NCI-H446 (cell line): ENCODE results near the gene CHST9.
"Not testable (repeated sequence)": the region's sequence is repeated elsewhere in the genome, so short reads cannot be mapped to it uniquely, and the experiment has no call there.

Experiments used
- DNase-seq, 2 experiments: peaks; one replicate each; lab custom pipeline; 2025; lab: John Stamatoyannopoulos, UW

Gene CHST9

GRCh38 chr18:26928670-26929313 lies 256.3 kb downstream of the CHST9 start:
- no peak for DNase-seq

- not testable (repeated sequence) for DNase-seq
Observed at GRCh38 chr18:26927822-26928221, 257.3 kb downstream of the CHST9 start.

GRCh38 chr18:26926066-26926675 lies 258.9 kb downstream of the CHST9 start:
- no peak for DNase-seq

GRCh38 chr18:26925313-26925712 lies 259.8 kb downstream of the CHST9 start:
- no peak for DNase-seq

GRCh38 chr18:26922313-26922712 lies 262.8 kb downstream of the CHST9 start:
- DNase-seq: no peak

DNA sequence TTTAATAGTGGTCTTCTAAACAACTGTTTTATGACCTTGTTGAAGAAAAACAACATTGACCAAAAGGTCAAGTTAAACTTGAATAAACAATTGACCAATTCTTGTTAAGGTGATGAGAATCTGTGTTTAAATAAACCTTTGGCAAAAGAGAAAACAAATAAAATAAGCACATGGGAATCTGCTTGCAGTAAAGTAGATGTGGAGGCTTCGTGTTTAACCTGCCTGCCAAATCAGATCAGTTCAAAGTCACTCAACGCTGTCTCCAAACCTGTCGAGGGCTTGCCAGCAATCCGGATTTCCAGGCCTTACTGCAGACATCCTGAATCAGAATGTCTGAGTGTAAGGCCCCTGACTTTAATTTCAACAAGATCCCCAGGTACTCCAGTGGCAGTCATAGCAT lies 264.5 kb downstream of the CHST9 start:
- DNase-seq: no peak

DNA sequence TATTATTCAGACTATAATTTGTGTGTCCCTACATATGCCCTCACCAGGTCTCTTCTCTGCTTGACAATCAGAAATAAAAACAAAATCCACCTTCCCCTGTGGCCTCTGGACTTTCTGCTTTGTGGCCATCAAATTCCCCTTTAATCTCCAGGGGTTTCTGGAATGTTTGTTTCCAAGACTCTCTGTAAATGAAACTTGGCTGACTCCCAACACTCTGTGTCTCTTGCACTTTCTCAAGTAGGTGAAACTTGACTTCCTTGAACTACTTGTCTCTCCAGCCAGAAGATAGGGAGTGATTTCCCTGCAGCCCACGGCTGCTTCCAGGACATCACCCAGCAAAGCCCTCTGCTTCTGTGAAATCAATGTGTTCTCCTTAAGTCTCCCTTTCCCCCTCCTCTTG lies 265.5 kb downstream of the CHST9 start:
- no peak for DNase-seq

GRCh38 chr18:26919201-26919600 lies 265.9 kb downstream of the CHST9 start:
- no peak for DNase-seq

DNA sequence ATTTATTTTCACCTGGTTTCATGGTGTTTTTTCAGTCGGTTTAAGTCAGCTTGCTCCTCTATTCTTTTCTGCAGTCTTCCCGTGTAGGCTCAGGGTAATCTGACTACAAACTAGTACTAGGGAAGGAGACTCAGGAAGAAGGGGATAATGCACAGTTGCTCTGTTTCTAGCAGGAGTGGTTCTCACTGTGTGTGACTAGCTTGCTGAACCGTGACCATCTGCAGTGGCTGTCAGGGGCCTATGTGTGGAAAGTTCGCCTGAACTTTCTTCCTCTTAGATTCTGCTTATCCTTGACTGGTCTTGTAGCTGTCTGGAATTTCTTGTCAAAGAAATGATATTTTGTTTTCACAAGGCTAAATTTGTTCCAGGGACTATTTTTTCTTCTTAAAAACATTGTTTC lies 273.3 kb downstream of the CHST9 start:
- DNase-seq: no peak

DNA sequence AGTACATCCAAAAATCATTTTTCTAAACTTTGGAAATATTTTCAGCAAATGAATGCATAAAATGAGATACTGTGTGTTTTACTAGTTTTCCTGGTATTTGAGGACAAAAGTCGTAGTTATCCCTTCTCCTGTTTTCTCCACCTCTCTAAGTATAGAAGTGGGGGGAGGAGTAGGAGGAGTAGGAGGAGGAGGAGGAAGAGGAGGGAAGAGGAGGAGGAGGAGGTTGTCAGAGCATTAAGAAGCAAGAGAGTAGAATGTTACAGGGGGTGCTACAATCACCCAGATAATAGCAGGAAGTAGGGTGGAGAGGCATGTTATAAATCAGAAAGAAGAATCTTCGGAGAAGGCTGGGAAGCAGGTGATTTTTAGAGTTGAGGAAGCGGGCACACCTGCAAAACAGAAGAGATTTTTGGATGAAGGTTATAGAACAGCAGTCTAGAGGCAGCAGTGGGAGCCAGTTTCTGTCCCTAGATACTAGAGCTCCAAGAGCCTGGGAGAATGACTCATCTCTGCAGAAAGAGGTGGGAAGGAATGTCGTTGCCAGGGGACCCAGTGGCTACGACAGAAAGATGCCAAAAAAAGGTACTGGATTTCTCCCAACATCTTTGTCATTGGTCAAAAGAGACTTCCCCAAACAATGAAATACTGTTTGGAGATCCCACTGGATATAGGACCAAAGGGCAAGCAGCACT lies 275.4 kb downstream of the CHST9 start:
- no peak for DNase-seq

GRCh38 chr18:26908906-26909305 lies 276.2 kb downstream of the CHST9 start:
- no peak for DNase-seq

- DNase-seq: no peak
Observed at GRCh38 chr18:26902291-26902690, 282.8 kb downstream of the CHST9 start.

DNA sequence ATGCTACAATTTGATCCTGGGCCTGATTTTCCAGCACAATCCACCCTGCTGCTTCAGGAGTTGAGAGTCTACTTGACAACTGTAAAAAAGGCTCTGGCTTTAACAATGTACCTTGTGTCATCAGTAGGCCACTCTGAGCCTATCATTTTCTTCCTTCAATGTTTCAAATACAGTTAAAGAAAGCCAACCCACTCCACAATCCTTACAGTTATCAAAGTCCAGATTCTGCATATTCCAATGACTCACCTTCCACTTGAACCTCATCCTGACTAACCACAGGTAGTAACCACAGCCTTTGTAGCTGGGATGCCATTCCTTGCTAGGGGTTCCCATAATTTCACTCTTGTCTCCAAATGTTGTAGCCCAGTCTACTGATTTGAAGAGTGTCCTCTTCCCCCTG lies 284.1 kb downstream of the CHST9 start:
- DNase-seq: no peak

DNA sequence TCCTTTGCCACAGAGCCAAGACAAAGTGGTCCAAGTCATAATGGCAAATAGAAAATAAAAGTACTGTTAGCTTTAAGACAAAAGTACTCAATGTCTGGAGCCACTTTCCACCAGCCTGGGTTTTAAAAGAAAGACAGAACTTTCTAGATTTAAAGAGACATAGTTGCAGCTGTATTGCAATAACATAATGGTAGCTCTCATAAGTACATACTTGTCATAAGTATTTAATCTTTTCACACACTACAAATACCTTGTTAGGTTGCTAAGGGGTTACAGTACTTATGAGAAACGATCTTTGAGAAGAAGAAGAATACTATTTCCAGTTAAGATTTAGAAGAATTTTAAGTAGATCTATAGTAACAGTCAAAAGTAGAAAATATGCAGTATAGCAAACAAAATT lies 290.7 kb downstream of the CHST9 start:
- DNase-seq: no peak

GRCh38 chr18:26893996-26894395 lies 291.1 kb downstream of the CHST9 start:
- DNase-seq: no peak

GRCh38 chr18:26888259-26888658 lies 296.8 kb downstream of the CHST9 start:
- no peak for DNase-seq

- DNase-seq: no peak
Observed at GRCh38 chr18:26875040-26875654, 310.0 kb downstream of the CHST9 start.

DNA sequence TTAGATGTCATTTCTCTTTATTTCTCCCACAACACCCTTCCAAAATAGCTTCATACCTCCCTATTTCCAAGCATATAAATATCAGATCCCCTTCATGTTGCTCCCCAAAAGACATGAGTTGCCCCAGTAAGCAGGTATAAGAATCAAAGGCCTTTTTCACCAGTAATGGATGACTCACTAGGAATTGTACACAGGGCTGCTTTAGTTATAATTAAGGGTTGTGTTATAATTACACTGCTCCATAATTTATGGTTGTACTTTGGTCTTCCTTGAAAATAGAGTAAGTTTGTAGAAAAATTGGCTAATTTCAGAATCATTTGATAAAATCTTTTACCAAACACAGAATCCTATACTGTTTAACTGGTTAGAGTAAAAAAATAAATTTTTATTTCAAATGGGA lies 310.8 kb downstream of the CHST9 start:
- no peak for DNase-seq

GRCh38 chr18:26869640-26870039 lies 315.5 kb downstream of the CHST9 start:
- no peak for DNase-seq

- no peak for DNase-seq
Observed at GRCh38 chr18:26868968-26869586, 316.0 kb downstream of the CHST9 start.

GRCh38 chr18:26867471-26867870 lies 317.6 kb downstream of the CHST9 start:
- no peak for DNase-seq

DNA sequence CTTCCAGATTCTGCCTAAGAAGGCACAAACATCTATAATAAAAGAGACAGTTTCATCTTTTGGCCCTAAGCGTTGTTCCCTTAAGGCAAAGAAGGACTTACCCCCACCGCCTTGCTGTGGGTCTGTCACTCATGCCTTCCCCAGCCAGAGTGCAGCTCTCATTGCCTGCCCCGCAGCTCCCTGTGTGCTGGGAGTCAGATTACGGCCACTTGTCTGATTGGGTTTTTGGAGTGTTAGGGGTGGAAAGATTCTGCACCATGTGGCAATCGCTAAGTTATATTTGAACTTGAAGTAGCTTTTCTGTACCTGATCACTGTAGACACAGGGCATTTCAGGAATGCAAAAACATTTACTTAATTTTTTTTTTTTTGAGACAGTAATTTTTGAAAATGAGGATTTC lies 319.6 kb downstream of the CHST9 start, which contains the start of gene AQP4:
TSS of gene AQP4 (minus strand) at position 151 of the 400 bp plus-strand sequence. CDS start at position 133, 18 bp downstream.
- no peak for DNase-seq
